Brain microvascular endothelial cell (primary cell): ENCODE measurements around the gene ADGRG2.
"Not testable (repeated sequence)": the region's sequence is repeated elsewhere in the genome, so short reads cannot be mapped to it uniquely, and the experiment has no call there.

ENCODE experiments used
- DNase-seq: peaks from one replicate; pipeline ENCODE4 v3.0.0-alpha.2; 2020
- H3K27ac ChIP-seq: fragments of 250-450 bp; sonication (Bioruptor Pico); 2 replicates; pipeline ENCODE4 v1.5.1; 2020; ENCODE audit warnings: mild to moderate bottlenecking, moderate library complexity
- H3K27me3 ChIP-seq: fragments of 250-450 bp; sonication (Bioruptor Pico); replicated peaks from 2 replicates; pipeline ENCODE4 v1.5.1; 2020; ENCODE audit warnings: mild to moderate bottlenecking
- H3K36me3 ChIP-seq: fragments of 250-450 bp; sonication (Bioruptor Pico); replicated peaks from 2 replicates; pipeline ENCODE4 v1.5.1; 2020; ENCODE audit warnings: mild to moderate bottlenecking
- H3K4me3 ChIP-seq: 2 replicates; pipeline ENCODE4 v1.5.1; 2011; ENCODE audit warnings: low read depth, mild to moderate bottlenecking, control low read depth, low read length, moderate library complexity
- CTCF ChIP-seq: IDR thresholded peaks from 2 replicates; pipeline ENCODE4 v1.5.1; 2011; ENCODE audit warnings: low read depth, mild to moderate bottlenecking, moderate library complexity, low read length, control low read depth, inconsistent platforms; ENCODE audit errors: missing control alignments
- in situ Hi-C: cut with HindIII; loops from 2 replicates; pipeline ENCODE4 v1.10.0; 2017; ENCODE audit warnings: low sequenced_read_pairs, low pct_ligation_motif_present

The ADGRG2 gene

GRCh38 chrX:19034025-19034424 lies 88.2 kb downstream of the ADGRG2 start:
- no peak for DNase-seq
- no peak overlapping the region for H3K27ac ChIP-seq
- no peaks in the 10 kb centered on the region for H3K36me3 ChIP-seq
- in situ Hi-C loops, result no loop called here
- H3K27me3 ChIP-seq, result no peaks in the 10 kb centered on the region
- no peak for TF ChIP-seq CTCF
- no peak overlapping the region for H3K4me3 ChIP-seq

GRCh38 chrX:19030805-19031204 lies 91.5 kb downstream of the ADGRG2 start:
- in situ Hi-C loops, result no loop called here
- no peak overlapping the region for H3K4me3 ChIP-seq
- H3K27ac ChIP-seq, result no peak overlapping the region
- no peaks in the 10 kb centered on the region for H3K27me3 ChIP-seq
- DNase-seq, result peak; percentile 5
- TF ChIP-seq CTCF, result no peak
- H3K36me3 ChIP-seq, result no peaks in the 10 kb centered on the region

- TF ChIP-seq CTCF, result no peak
- in situ Hi-C loops, result no loop called here
- H3K27ac ChIP-seq, result no peak overlapping the region
- no peak for DNase-seq
- no peaks in the 10 kb centered on the region for H3K36me3 ChIP-seq
- no peak overlapping the region for H3K4me3 ChIP-seq
- no peaks in the 10 kb centered on the region for H3K27me3 ChIP-seq
Measured at GRCh38 chrX:19028560-19028959, 93.7 kb downstream of the ADGRG2 start.

- no peak for DNase-seq
- in situ Hi-C loops, result no loop called here
- Histone ChIP-seq H3K36me3 (no peaks in the 10 kb centered on the region), H3K27ac (no peak overlapping the region), H3K27me3 (no peaks in the 10 kb centered on the region), H3K4me3 (no peak overlapping the region)
- no peak for TF ChIP-seq CTCF
Measured at GRCh38 chrX:19024366-19024765, 97.9 kb downstream of the ADGRG2 start.

- Histone ChIP-seq H3K27me3 (no peaks in the 10 kb centered on the region), H3K36me3 (no peaks in the 10 kb centered on the region), H3K27ac (no peak overlapping the region), H3K4me3 (no peak overlapping the region)
- DNase-seq, result peak; percentile 4
- TF ChIP-seq CTCF, result no peak
- in situ Hi-C loops, result no loop called here
Measured at GRCh38 chrX:19019996-19020395, 102.3 kb downstream of the ADGRG2 start.

GRCh38 chrX:19017271-19017670 lies 105.0 kb downstream of the ADGRG2 start:
- TF ChIP-seq CTCF, result peak; percentile 74

GRCh38 chrX:19016614-19017013 lies 105.7 kb downstream of the ADGRG2 start:
- DNase-seq, H3K27ac ChIP-seq, H3K27me3 ChIP-seq, in situ Hi-C loops, H3K36me3 ChIP-seq, H3K4me3 ChIP-seq: not testable (repeated sequence)

More at GRCh38 chrX:19017271-19017670, 105.0 kb downstream of the ADGRG2 start:
- no peaks in the 10 kb centered on the region for H3K27me3 ChIP-seq
- H3K27ac ChIP-seq, result no peak overlapping the region
- H3K4me3 ChIP-seq, result no peak overlapping the region
- H3K36me3 ChIP-seq, result no peaks in the 10 kb centered on the region
- in situ Hi-C loops, result no loop called here
- no peak for DNase-seq
